ENCODE results near the gene VDR. TPM values are rescaled to one million over a fixed set of nuclear protein-coding genes. Genes with fewer than 3 reads are reported as not detected.

Gene VDR
- total and polyA plus RNA-seq, 12 donors: 6.9 to 80.1 (median 18.4) TPM

DNA sequence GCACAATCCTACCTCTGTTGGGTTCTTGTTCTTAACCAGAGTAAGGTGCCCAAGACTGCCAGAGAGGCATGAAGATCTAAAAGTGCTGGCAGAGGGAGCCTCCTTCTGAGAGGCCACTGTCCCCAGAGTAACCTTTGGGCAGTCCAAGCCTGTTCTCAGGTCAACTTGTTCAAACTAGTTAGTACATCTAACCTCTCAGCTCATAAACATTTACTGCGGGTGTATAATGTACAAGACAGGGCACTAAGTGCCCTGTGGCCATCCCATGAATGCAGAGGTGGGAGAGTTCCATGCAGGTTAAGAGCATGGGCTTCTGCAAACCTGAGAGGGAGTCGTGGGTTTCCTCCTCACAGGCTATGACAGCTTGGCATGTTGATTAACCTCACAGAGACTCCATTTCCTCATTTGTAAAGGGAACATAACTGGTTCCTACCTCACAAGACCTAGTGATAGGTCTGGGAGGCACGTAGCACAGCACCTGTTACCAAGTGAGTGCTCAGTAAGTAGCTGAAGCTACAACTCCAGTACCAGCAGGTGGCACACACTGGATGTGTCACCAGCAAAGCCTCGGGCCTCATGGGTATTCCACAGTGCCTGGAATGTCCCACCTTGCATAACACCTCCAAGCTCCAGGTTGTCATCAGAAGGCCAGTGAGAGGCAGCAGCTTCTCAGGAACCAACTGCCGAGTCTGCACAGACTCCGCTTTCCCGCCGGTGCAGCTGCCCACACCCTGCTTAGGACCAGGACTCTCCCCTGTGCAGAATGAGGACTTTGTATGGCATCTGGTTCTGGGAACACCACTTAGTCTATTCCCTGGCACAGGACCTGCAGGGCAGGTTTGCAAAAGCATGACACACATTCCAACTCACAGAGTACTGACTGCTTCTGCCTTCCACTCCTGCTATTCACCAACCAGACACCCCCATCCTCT lies 4.4 kb downstream of the VDR start:
- Histone ChIP-seq H3K27me3 (no peaks in the 10 kb centered on the region), H3K4me1 (replicated peaks in 1 of 2) (peaks cover 21 to 63% of the 10 kb centered on the region in 2 donors), H3K4me3 (no peak overlapping the region), H3K27ac (peak overlapping the region in 1 of 5 donors; percentile 89), H3K36me3 (replicated peaks in 1 of 2) (no peaks in the 10 kb centered on the region), H3K9me3 (replicated peaks in 1 of 3) (no peaks in the 10 kb centered on the region)
- DNase-seq: peak in 2 of 7 donors; percentile 32 to 44
- intact Hi-C loops (cut with DNase I): no loop called here
- TF ChIP-seq POLR2A (IDR thresholded peaks at IDR 0.05): no peak
- TF ChIP-seq, protein P1, sequence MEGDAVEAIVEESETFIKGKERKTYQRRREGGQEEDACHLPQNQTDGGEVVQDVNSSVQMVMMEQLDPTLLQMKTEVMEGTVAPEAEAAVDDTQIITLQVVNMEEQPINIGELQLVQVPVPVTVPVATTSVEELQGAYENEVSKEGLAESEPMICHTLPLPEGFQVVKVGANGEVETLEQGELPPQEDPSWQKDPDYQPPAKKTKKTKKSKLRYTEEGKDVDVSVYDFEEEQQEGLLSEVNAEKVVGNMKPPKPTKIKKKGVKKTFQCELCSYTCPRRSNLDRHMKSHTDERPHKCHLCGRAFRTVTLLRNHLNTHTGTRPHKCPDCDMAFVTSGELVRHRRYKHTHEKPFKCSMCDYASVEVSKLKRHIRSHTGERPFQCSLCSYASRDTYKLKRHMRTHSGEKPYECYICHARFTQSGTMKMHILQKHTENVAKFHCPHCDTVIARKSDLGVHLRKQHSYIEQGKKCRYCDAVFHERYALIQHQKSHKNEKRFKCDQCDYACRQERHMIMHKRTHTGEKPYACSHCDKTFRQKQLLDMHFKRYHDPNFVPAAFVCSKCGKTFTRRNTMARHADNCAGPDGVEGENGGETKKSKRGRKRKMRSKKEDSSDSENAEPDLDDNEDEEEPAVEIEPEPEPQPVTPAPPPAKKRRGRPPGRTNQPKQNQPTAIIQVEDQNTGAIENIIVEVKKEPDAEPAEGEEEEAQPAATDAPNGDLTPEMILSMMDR (IDR thresholded peaks at IDR 0.05): peak in 1 of 6 experiments; percentile 9
- 60 to 73% (median 62%) methylated on average over 4 to 8 of the region's 8 CpGs for WGBS, 4 donors

DNA sequence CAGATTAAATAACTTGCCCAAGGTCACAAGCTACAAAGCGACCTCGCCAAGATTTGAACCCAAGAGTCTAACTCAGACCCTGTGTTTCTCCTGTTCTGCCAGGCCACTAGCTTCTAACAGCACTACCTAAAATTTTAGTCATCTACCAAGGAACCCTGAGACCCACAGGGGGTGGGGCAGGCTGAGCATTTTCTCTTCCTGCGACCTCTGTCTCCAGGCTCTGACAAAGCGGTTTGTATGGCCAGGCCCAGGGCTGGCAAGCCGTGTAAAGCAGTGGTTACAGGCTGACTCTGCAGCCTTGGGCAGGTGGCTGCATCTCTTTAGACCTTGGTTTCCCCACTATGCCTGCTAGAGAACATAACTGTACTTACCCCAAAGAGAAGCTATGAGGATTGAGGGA lies 5.3 kb downstream of the VDR start:
- Histone ChIP-seq H3K27ac (no peak overlapping the region), H3K27me3 (no peaks in the 10 kb centered on the region), H3K9me3 (replicated peaks in 1 of 3) (no peaks in the 10 kb centered on the region), H3K36me3 (replicated peaks in 1 of 2) (no peaks in the 10 kb centered on the region), H3K4me1 (replicated peaks in 1 of 2) (peaks cover 21 to 63% of the 10 kb centered on the region in 2 donors), H3K4me3 (no peak overlapping the region)
- DNase-seq: no peak
- TF ChIP-seq, protein P1 (IDR thresholded peaks at IDR 0.05): no peak
- TF ChIP-seq POLR2A (IDR thresholded peaks at IDR 0.05): no peak
- WGBS, 4 donors: 67 to 78% (median 68%) methylated on average over 3 to 5 of the region's 5 CpGs
- intact Hi-C loops (cut with DNase I): no loop called here

DNA sequence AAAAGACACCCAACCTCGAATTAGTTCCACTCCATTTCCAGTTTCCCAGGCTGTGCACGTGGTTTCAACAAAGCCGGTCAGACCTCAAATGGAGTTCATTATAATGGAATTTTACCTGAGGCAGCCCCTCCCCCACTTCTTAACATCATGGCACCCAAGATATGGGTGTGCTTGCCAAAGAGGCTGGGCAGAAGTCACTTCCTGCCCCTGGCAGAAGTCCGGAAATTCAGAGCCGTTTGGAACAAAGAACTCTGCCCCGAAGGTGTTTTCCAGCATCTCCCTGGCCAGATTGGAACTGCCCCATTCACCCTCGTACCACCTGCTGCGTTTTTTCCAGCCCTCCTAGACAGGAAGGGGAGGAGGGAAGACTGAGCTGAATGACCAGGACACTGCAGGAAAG lies 8.2 kb downstream of the VDR start:
- 30 to 40% (median 36%) methylated on average over 7 to 8 of the region's 8 CpGs for WGBS, 4 donors
- H3K27ac ChIP-seq: peak overlapping the region in 1 of 5 donors; percentile 29
- intact Hi-C loops (cut with DNase I): no loop called here

GRCh38 chr12:47896022-47896421 lies 8.8 kb downstream of the VDR start:
- Histone ChIP-seq H3K36me3 (replicated peaks in 1 of 2) (no peaks in the 10 kb centered on the region), H3K9me3 (replicated peaks in 1 of 3) (no peaks in the 10 kb centered on the region), H3K27ac (peak overlapping the region in 1 of 5 donors; percentile 29), H3K4me3 (no peak overlapping the region), H3K4me1 (replicated peaks in 1 of 2) (peaks cover 0 to 45% of the 10 kb centered on the region in 2 donors), H3K27me3 (no peaks in the 10 kb centered on the region)
- DNase-seq: no peak
- 43 to 85% (median 56%) methylated on average over 4 of the region's 4 CpGs for WGBS, 4 donors
- no peak for TF ChIP-seq POLR2A (IDR thresholded peaks at IDR 0.05)
- TF ChIP-seq, protein P1 (IDR thresholded peaks at IDR 0.05): no peak
- intact Hi-C loops (cut with DNase I): no loop called here

More for the DNA sequence above, 8.2 kb downstream of the VDR start:
- Histone ChIP-seq H3K4me1 (replicated peaks in 1 of 2) (peaks cover 0 to 51% of the 10 kb centered on the region in 2 donors), H3K27me3 (no peaks in the 10 kb centered on the region), H3K4me3 (no peak overlapping the region), H3K36me3 (replicated peaks in 1 of 2) (no peaks in the 10 kb centered on the region), H3K9me3 (replicated peaks in 1 of 3) (no peaks in the 10 kb centered on the region)
- TF ChIP-seq, protein P1 (IDR thresholded peaks at IDR 0.05): no peak
- DNase-seq: peak in 2 of 7 donors; percentile 37 to 38

Measured in adrenal gland (tissue), 12 donors.